IMR-90 (cell line): ENCODE measurements around the gene PTPRK. TPM values are rescaled to one million over a fixed set of nuclear protein-coding genes. Genes with fewer than 3 reads are reported as not detected.

Experiments used
- ATAC-seq: fragments of 200-7000 bp; cut with Tn5 transposase; 2 replicates; pipeline ENCODE4 v1.9.1; 2020; ENCODE audit warnings: low read depth, mild to moderate bottlenecking, moderate library complexity
- BruUV-seq: library from RNA; stranded (reverse); fragments of 400-500 nt; replicated peaks from 2 replicates; lab custom pipeline; 2021; lab: Mats Ljungman, UMichigan
- CTCF ChIA-PET: fragments of 300-600 bp; formaldehyde crosslinking; extraction: SDS; loops from one replicate; lab custom pipeline; 2021; ENCODE audit warnings: antibody characterized with exemption; lab: Yijun Ruan, JAX
- POLR2A ChIA-PET: fragments of 300-600 bp; sonication (Branson Sonifier 250); formaldehyde crosslinking; loops from one replicate; lab custom pipeline; 2022; ENCODE audit warnings: antibody characterized with exemption; ENCODE audit not compliant: unreplicated experiment; lab: Charles Lee
- DNase-seq: peaks from one replicate; pipeline ENCODE4 v3.0.0; 2013
- H2AFZ ChIP-seq: replicated peaks from 2 replicates; pipeline ENCODE3; 2013; ENCODE audit warnings: low read length, mild to moderate bottlenecking; ENCODE audit not compliant: poor library complexity
- H2AK5ac ChIP-seq: 2 replicates; pipeline ENCODE4 v1.6.1; 2013; ENCODE audit warnings: low read depth, low read length, inconsistent platforms
- H2AK9ac ChIP-seq: replicated peaks from 2 replicates; pipeline ENCODE3; 2013; ENCODE audit warnings: mild to moderate bottlenecking, low read depth, low read length, moderate library complexity; ENCODE audit not compliant: poor library complexity
- H2BK120ac ChIP-seq: 2 replicates; pipeline ENCODE4 v1.6.1; 2013; ENCODE audit warnings: low read depth, low read length, inconsistent platforms
- H2BK15ac ChIP-seq: 3 replicates; pipeline ENCODE4 v1.6.1; 2013; ENCODE audit warnings: low read depth, low read length, inconsistent platforms
- H2BK20ac ChIP-seq: 2 replicates; pipeline ENCODE4 v1.6.1; 2013; ENCODE audit warnings: low read depth, mild to moderate bottlenecking, inconsistent platforms, low read length, moderate library complexity
- H2BK5ac ChIP-seq: 2 replicates; pipeline ENCODE4 v1.6.1; 2013; ENCODE audit warnings: mild to moderate bottlenecking, low read depth, low read length, inconsistent platforms; ENCODE audit not compliant: poor library complexity, severe bottlenecking
- H3K14ac ChIP-seq: replicated peaks from 2 replicates; pipeline ENCODE4 v1.6.1; 2013; ENCODE audit warnings: low read depth, low read length, inconsistent platforms
- H3K18ac ChIP-seq: 2 replicates; pipeline ENCODE4 v1.6.1; 2013; ENCODE audit warnings: low read depth, low read length, control low read depth
- H3K23ac ChIP-seq: 2 replicates; pipeline ENCODE4 v1.6.1; 2013; ENCODE audit warnings: low read depth, low read length, inconsistent platforms
- H3K27ac ChIP-seq: 2 replicates; pipeline ENCODE4 v1.5.1; 2013; ENCODE audit warnings: mild to moderate bottlenecking, control low read depth, low read length; ENCODE audit not compliant: insufficient read depth
- H3K27me3 ChIP-seq: 2 replicates; pipeline ENCODE4 v1.6.1; 2013; ENCODE audit warnings: low read length; ENCODE audit not compliant: control insufficient read depth, insufficient read depth
- H3K36me3 ChIP-seq: 2 replicates; pipeline ENCODE4 v1.6.1; 2013; ENCODE audit warnings: low read length, mixed read lengths; ENCODE audit not compliant: control insufficient read depth, insufficient read depth
- H3K4ac ChIP-seq: 2 replicates; pipeline ENCODE4 v1.6.1; 2013; ENCODE audit warnings: low read depth, low read length, inconsistent platforms
- H3K4me1 ChIP-seq: 2 replicates; pipeline ENCODE4 v1.6.1; 2013; ENCODE audit warnings: low read length, mixed read lengths; ENCODE audit not compliant: control insufficient read depth, insufficient read depth
- H3K4me2 ChIP-seq: 2 replicates; pipeline ENCODE4 v1.6.1; 2013; ENCODE audit warnings: low read depth, mild to moderate bottlenecking, control low read depth, low read length, moderate library complexity
- H3K4me3 ChIP-seq: 2 replicates; pipeline ENCODE4 v1.5.1; 2013; ENCODE audit warnings: low read depth, mild to moderate bottlenecking, control low read depth, low read length, moderate library complexity; ENCODE audit not compliant: insufficient read depth
- H3K56ac ChIP-seq: 2 replicates; pipeline ENCODE4 v1.6.1; 2013; ENCODE audit warnings: low read length, inconsistent platforms; ENCODE audit not compliant: insufficient read depth; ENCODE audit errors: extremely low read depth
- H3K79me1 ChIP-seq, 2 experiments: 2 replicates each; pipeline ENCODE4 v1.6.1; 2013; ENCODE audit warnings: low read length in 2 of 2, inconsistent platforms in 1 of 2, low read depth in 1 of 2
- H3K9ac ChIP-seq: 2 replicates; pipeline ENCODE4 v1.6.1; 2013; ENCODE audit warnings: low read depth, low read length, control low read depth
- H3K9me1 ChIP-seq: 2 replicates; pipeline ENCODE4 v1.6.1; 2013; ENCODE audit warnings: low read length, inconsistent platforms; ENCODE audit not compliant: insufficient read depth
- H3K9me3 ChIP-seq: 2 replicates; pipeline ENCODE4 v1.6.1; 2013; ENCODE audit warnings: low read length; ENCODE audit not compliant: control insufficient read depth, insufficient read depth
- H4K20me1 ChIP-seq: 2 replicates; pipeline ENCODE4 v1.6.1; 2013; ENCODE audit warnings: low read length, inconsistent platforms; ENCODE audit not compliant: insufficient read depth
- H4K5ac ChIP-seq: 2 replicates; pipeline ENCODE4 v1.6.1; 2013; ENCODE audit warnings: mild to moderate bottlenecking, low read depth, low read length, control low read depth
- H4K8ac ChIP-seq, 2 experiments: 2 replicates each; pipeline ENCODE4 v1.6.1; 2013; ENCODE audit warnings: low read depth in 2 of 2, low read length in 2 of 2, control low read depth in 1 of 2, inconsistent platforms in 1 of 2
- H4K91ac ChIP-seq: 2 replicates; pipeline ENCODE4 v1.6.1; 2013; ENCODE audit warnings: low read depth, low read length, inconsistent platforms; ENCODE audit not compliant: insufficient read depth
- CHD1 ChIP-seq: IDR thresholded peaks from 2 replicates; pipeline ENCODE4 v1.6.1; 2012; ENCODE audit warnings: low read depth, low read length, improper control_type of control experiment
- MXI1 ChIP-seq: IDR thresholded peaks from 2 replicates; pipeline ENCODE4 v1.6.1; 2012; ENCODE audit warnings: low read depth, mild to moderate bottlenecking, low read length, moderate library complexity, borderline replicate concordance
- NFE2L2 ChIP-seq: fragments of 150-350 bp; IDR thresholded peaks from 2 replicates; pipeline ENCODE4 v1.6.1; 2016; ENCODE audit warnings: low read depth, mild to moderate bottlenecking, low read length
- RFX5 ChIP-seq: IDR thresholded peaks from 2 replicates; pipeline ENCODE4 v1.8.0; 2012; ENCODE audit warnings: low read depth, mild to moderate bottlenecking, low read length, moderate library complexity
- SMC3 ChIP-seq: fragments of 150-350 bp; IDR thresholded peaks from 2 replicates; pipeline ENCODE4 v1.6.1; 2016; ENCODE audit warnings: low read depth, mild to moderate bottlenecking, antibody characterized with exemption, low read length, moderate library complexity
- WGBS, 2 experiments: methylation state at CpG; one replicate each; pipeline versions ENCODE4 v1.1.5 to v1.1.7; 2013; ENCODE audit warnings: missing lambda C conversion rate in 2 of 2; ENCODE audit not compliant: insufficient read length in 1 of 2; ENCODE audit errors: extremely low coverage in 2 of 2; 5-methylcytosine and 5-hydroxymethylcytosine counted together
- dilution Hi-C: fragments of 300-500 bp; cut with HindIII; formaldehyde crosslinking; loops from one replicate; pipeline ENCODE4 v1.14.3; 2018; ENCODE audit warnings: low sequenced_read_pairs; ENCODE audit not compliant: unreplicated experiment
- in situ Hi-C: fragments of 300-500 bp; cut with MboI; formaldehyde crosslinking; loops from 3 replicates; pipeline ENCODE4 v1.14.3; 2019; ENCODE audit warnings: low sequenced_read_pairs, inconsistent platforms, mixed read lengths
- intact Hi-C: fragments of 100-400 bp; cut with micrococcal nuclease; formaldehyde crosslinking; loops from 2 replicates; pipeline ENCODE4 v1.10.0; 2022
- polyA plus RNA-seq, 3 experiments: library from polyadenylated mRNA; depleted of rRNA; stranded (reverse); fragments of >200 nt; gene quantifications; 2 replicates each; pipeline ENCODE4 v1.2.3, GENCODE V29; 2012; ENCODE audit warnings: low replicate concordance in 1 of 3
- total RNA-seq: library from RNA; depleted of rRNA; stranded (reverse); fragments of >200 nt; gene quantifications from 2 replicates; pipeline ENCODE4 v1.2.3, GENCODE V29; 2012
- TF ChIP-seq, protein P1 (sequence below): fragments of 150-350 bp; IDR thresholded peaks from 2 replicates; pipeline ENCODE4 v1.6.1; 2016; ENCODE audit warnings: low read depth, mild to moderate bottlenecking, low read length, moderate library complexity, borderline replicate concordance

PTPRK gene
- total and polyA plus RNA-seq, 2 of the 4 experiments (the other 2 are of a cell fraction) = 18.0 to 80.8 TPM

GRCh38 chr6:128337619-128338018 is 182.8 kb downstream of the PTPRK start:
- in situ Hi-C loops = no loop called here
- Histone ChIP-seq H3K27ac (no peak overlapping the region), H2BK20ac (no peak overlapping the region), H3K4me1 (peaks cover 3% of the 10 kb centered on the region), H3K9ac (no peak overlapping the region), H3K14ac (no peak overlapping the region), H3K18ac (no peak overlapping the region; the same call in 1 of the 2 replicates), H4K91ac (no peak overlapping the region), H4K5ac (no peak overlapping the region; the same call in 1 of the 2 replicates), H3K23ac (no peak overlapping the region), H2AK9ac (no peak overlapping the region), H2AK5ac (no peak overlapping the region), H3K4ac (no peak overlapping the region), H4K20me1 (no peaks in the 10 kb centered on the region; the same call in 1 of the 2 replicates), H3K79me1 (peaks cover 15 to 55% of the 10 kb centered on the region in 2 experiments), H2BK5ac (no peak overlapping the region), H3K56ac (no peak overlapping the region), H4K8ac (no peak overlapping the region), H3K9me1 (no peaks in the 10 kb centered on the region), H3K4me2 (no peak overlapping the region), H3K4me3 (no peak overlapping the region), H2BK120ac (no peak overlapping the region), H2BK15ac (no peak overlapping the region), H3K9me3 (no peaks in the 10 kb centered on the region), H3K36me3 (no peaks in the 10 kb centered on the region), H2AFZ (no peak overlapping the region), H3K27me3 (no peaks in the 10 kb centered on the region)
- TF ChIP-seq NFE2L2 (no peak), RFX5 (no peak), CHD1 (no peak), MXI1 (no peak), SMC3 (no peak)
- TF ChIP-seq, protein P1, sequence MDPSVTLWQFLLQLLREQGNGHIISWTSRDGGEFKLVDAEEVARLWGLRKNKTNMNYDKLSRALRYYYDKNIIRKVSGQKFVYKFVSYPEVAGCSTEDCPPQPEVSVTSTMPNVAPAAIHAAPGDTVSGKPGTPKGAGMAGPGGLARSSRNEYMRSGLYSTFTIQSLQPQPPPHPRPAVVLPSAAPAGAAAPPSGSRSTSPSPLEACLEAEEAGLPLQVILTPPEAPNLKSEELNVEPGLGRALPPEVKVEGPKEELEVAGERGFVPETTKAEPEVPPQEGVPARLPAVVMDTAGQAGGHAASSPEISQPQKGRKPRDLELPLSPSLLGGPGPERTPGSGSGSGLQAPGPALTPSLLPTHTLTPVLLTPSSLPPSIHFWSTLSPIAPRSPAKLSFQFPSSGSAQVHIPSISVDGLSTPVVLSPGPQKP = no peak
- intact Hi-C loops = loop anchor here (5.0 kb wide), 1 partner anchor 180 kb away; no protein-coding TSS in a partner anchor
- ATAC-seq (no peak), DNase-seq (peak; percentile 32)
- no CpG with 5 or more reads among the region's 1 CpG for WGBS, 2 experiments
- BruUV-seq = no TSS peak
- ChIA-PET POLR2A (no interaction called here), CTCF (interaction anchor here (1.0 kb wide), 1 partner anchor 30 kb away, joined by 3 read pairs; no protein-coding TSS in a partner anchor)
- dilution Hi-C loops = no loop called here
